ENCODE measurements around the gene AAR2. TPM values are rescaled to one million over a fixed set of nuclear protein-coding genes. Genes with fewer than 3 reads are reported as not detected.

The AAR2 gene
- total and polyA plus RNA-seq, 9 donors = 20.5 to 28.9 (median 27.1) TPM

DNA sequence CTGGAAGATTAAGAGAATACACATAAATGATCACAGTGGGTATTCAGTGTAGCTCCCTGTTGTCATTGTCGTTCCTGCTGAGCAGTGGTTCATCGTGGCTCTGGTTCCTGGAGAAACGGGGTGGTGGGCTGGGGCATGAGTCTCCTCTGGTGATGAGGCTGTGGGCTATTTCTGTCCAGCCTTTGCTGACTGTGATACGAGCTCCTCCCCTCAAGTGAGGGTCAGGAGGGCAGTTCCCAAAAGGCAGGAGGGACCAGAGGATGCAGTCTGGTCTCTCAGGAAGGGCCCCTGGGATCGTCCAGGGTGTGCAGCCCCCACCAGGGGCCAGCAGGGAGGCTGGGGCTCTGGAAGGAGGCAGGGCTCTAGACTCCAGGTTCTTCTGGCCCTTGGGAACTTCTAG, 38.7 kb downstream of the AAR2 start:
- no peaks in the 10 kb centered on the region for H3K36me3 ChIP-seq (ENCODE audit: control insufficient read depth, insufficient read depth, low read length)
- H3K4me1 ChIP-seq (ENCODE audit: control insufficient read depth, insufficient read depth, low read length) = peaks cover 2% of the 10 kb centered on the region
- peaks cover 13% of the 10 kb centered on the region for H3K27me3 ChIP-seq (ENCODE audit: control insufficient read depth, insufficient read depth, low read length)
- H3K9me3 ChIP-seq (replicated peaks; ENCODE audit: control insufficient read depth, low read depth, low read length) = no peaks in the 10 kb centered on the region
- H3K27ac ChIP-seq (ENCODE audit: low read length) = no peak overlapping the region
- DNase-seq = no peak
- 43% methylated on average over 5 of the region's 5 CpGs for WGBS (ENCODE audit: insufficient coverage)
- no peak overlapping the region for H3K4me3 ChIP-seq (ENCODE audit: low read length)

DNA sequence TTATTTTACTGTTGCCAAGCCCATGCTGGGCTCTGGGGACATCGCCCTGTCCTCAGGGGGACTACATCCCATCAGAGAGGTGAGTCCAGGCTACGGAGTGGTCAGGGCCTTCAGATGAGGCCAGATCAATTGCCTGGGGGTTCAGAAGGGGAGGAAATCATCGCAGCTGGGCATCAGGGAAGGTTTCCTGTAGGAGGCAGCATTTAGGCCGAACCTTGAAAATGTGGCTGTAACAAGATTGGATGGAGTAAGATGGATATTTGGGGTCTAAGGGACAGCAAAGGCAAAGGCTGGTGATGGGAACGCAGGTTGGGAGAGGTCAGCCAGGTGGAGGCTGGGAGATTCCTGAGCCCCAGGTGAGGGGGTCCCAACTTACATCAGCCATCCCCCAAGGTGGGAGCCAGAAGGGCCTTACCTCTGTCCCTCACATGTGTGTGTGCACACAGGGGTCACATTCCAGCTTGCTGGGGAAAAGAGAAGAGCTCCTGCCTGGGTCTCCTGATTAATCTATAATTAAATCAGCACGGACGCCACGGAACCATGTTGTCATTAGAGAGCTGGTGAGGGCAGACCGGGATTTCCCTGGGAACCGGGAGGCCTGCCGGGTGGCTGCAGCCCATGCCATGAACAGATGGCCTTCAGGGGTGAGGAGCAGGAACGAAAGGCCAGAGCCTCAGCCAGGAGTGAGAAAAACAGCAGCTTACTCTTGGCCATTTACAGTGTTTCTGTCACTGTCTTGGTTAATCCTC, 39.3 kb downstream of the AAR2 start:
- H3K4me3 ChIP-seq (ENCODE audit: low read length) = no peak overlapping the region
- DNase-seq = no peak
- no peak overlapping the region for H3K27ac ChIP-seq (ENCODE audit: low read length)
- WGBS (ENCODE audit: insufficient coverage) = 71% methylated on average over 12 of the region's 12 CpGs
- peaks cover 13% of the 10 kb centered on the region for H3K27me3 ChIP-seq (ENCODE audit: control insufficient read depth, insufficient read depth, low read length)
- no peaks in the 10 kb centered on the region for H3K9me3 ChIP-seq (replicated peaks; ENCODE audit: control insufficient read depth, low read depth, low read length)
- no peaks in the 10 kb centered on the region for H3K36me3 ChIP-seq (ENCODE audit: control insufficient read depth, insufficient read depth, low read length)
- peaks cover 2% of the 10 kb centered on the region for H3K4me1 ChIP-seq (ENCODE audit: control insufficient read depth, insufficient read depth, low read length)

DNA sequence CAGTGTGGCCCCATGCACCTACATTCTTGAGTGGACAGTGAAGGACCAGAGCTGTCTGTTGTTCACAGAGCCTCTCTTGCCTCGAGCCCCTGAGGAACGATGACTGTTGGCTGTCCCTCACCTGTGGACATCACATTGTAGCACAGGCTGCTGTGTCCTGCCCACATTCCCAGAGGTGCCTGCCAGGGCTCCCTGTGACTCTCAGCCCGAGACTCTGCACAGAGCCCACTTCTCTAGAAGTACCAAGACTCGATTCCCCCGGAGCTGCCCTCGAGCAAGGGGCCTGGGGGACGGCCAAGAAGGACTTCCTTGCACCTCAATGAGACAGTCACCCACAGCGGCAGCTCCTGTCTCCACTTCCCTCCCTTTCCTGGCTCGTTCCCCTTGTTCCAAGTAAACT, 41.3 kb downstream of the AAR2 start:
- no peaks in the 10 kb centered on the region for H3K9me3 ChIP-seq (replicated peaks; ENCODE audit: control insufficient read depth, low read depth, low read length)
- H3K36me3 ChIP-seq (ENCODE audit: control insufficient read depth, insufficient read depth, low read length) = no peaks in the 10 kb centered on the region
- H3K4me3 ChIP-seq (ENCODE audit: low read length) = no peak overlapping the region
- DNase-seq = no peak
- WGBS (ENCODE audit: insufficient coverage) = 75% methylated on average over 4 of the region's 9 CpGs
- no peak overlapping the region for H3K27ac ChIP-seq (ENCODE audit: low read length)
- H3K4me1 ChIP-seq (ENCODE audit: control insufficient read depth, insufficient read depth, low read length) = peaks cover 2% of the 10 kb centered on the region
- peaks cover 15% of the 10 kb centered on the region for H3K27me3 ChIP-seq (ENCODE audit: control insufficient read depth, insufficient read depth, low read length)

DNA sequence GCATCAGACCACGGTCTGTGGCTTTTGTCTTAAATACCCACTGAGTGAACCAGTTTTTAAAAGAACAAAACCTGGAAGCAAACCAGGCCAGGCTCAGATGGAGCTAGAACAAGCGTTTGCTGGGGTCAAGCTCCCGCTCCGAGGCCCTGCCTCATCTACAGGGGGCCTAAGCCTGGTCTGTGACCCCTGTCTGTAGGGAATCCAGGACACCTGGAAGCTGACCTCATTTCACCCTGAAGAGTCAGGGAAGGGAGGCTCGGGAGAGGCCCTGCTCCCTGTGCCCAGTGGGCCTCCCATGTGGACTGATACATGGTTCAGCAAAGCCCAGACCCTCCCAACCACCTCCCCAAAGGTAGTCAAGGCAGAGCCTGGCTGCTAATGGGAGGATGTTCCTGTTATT, 43.1 kb downstream of the AAR2 start:
- Histone ChIP-seq H3K4me3 (ENCODE audit: low read length) (no peak overlapping the region), H3K36me3 (ENCODE audit: control insufficient read depth, insufficient read depth, low read length) (no peaks in the 10 kb centered on the region), H3K27ac (ENCODE audit: low read length) (no peak overlapping the region), H3K27me3 (ENCODE audit: control insufficient read depth, insufficient read depth, low read length) (peaks cover 10% of the 10 kb centered on the region), H3K4me1 (ENCODE audit: control insufficient read depth, insufficient read depth, low read length) (no peaks in the 10 kb centered on the region), H3K9me3 (replicated peaks; ENCODE audit: control insufficient read depth, low read depth, low read length) (no peaks in the 10 kb centered on the region)
- 58% methylated on average over 4 of the region's 5 CpGs for WGBS (ENCODE audit: insufficient coverage)
- no peak for DNase-seq

DNA sequence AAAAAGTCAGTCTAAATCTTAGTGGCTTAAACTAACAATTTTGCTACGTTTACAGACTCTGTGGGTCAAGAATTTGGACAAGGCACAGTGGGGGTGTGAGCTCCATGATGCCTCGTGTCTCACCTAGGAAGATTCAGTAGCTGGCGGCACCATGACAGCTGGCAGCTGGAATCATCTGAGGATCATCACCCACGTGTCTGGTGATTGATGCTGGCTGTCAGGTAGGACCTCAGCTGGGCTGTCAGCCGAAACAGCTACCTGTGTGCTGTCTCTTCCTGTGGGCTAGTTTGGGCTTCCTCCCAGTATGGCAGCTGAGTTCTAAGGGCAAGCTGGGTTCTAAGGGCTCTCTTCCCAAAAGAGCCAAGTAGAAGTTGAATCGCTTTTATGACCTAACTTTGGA, 43.5 kb downstream of the AAR2 start:
- H3K27me3 ChIP-seq (ENCODE audit: control insufficient read depth, insufficient read depth, low read length) = peaks cover 9% of the 10 kb centered on the region

DNA sequence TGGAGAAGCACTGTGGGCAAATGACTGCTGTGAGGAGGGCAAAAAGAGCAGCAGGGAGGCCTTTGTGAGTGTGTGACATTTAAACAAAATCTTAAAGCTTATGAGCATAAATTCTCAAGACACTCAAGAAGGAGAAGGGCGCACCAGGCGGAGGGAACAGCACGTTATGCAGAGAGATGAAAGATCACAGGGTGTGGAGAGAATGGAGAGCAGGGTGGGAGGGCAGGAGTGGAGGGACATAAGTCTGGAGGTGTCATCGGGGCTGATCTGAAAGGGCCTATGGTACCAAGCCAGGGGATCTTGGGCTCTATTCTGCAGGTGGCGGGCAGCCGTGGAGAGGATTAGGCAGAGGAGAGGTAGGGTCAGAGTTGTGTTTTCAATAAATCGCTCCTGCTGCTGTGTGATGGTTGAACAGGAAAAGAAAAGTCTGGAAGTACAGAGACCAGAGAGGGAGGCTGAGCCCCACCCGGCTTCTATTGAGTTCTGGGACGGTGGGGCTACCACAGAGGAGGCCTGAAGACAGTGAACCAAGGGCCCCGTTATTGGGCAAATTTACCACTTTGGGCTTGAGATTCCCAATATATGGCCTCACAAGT, 45.6 kb downstream of the AAR2 start:
- no peaks in the 10 kb centered on the region for H3K9me3 ChIP-seq (replicated peaks; ENCODE audit: control insufficient read depth, low read depth, low read length)
- peaks cover 17% of the 10 kb centered on the region for H3K27me3 ChIP-seq (ENCODE audit: control insufficient read depth, insufficient read depth, low read length)
- H3K27ac ChIP-seq (ENCODE audit: low read length) = no peak overlapping the region
- no peaks in the 10 kb centered on the region for H3K36me3 ChIP-seq (ENCODE audit: control insufficient read depth, insufficient read depth, low read length)
- DNase-seq = no peak
- no peak overlapping the region for H3K4me3 ChIP-seq (ENCODE audit: low read length)
- H3K4me1 ChIP-seq (ENCODE audit: control insufficient read depth, insufficient read depth, low read length) = no peaks in the 10 kb centered on the region
- 60% methylated on average over 6 of the region's 10 CpGs for WGBS (ENCODE audit: insufficient coverage)

More for the DNA sequence above, 43.5 kb downstream of the AAR2 start:
- no peaks in the 10 kb centered on the region for H3K4me1 ChIP-seq (ENCODE audit: control insufficient read depth, insufficient read depth, low read length)
- WGBS (ENCODE audit: insufficient coverage) = 61% methylated on average over 5 of the region's 6 CpGs
- H3K27ac ChIP-seq (ENCODE audit: low read length) = no peak overlapping the region
- DNase-seq = no peak
- H3K36me3 ChIP-seq (ENCODE audit: control insufficient read depth, insufficient read depth, low read length) = no peaks in the 10 kb centered on the region
- no peaks in the 10 kb centered on the region for H3K9me3 ChIP-seq (replicated peaks; ENCODE audit: control insufficient read depth, low read depth, low read length)
- H3K4me3 ChIP-seq (ENCODE audit: low read length) = no peak overlapping the region

DNA sequence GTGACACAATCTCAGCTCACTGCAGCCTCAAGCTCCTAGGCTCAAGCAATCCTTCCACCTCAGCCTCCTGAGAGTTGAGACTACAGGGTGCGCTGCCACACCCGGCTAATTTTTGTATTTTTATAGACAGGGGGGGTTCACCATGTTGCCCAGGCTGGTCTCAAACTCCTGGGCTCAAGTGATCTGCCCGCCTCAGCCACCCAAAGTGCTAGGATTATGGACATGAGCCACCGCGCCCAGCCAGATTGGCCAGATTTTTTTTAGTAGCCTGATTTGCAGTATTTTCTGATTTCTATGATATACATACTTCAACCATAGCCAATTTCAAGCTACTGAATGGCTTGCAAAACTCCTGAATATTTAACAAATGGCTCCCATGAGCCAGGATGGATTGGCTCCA, 48.5 kb downstream of the AAR2 start:
- 80% methylated on average over 1 of the region's 5 CpGs for WGBS (ENCODE audit: insufficient coverage)
- Histone ChIP-seq H3K4me1 (ENCODE audit: control insufficient read depth, insufficient read depth, low read length) (no peaks in the 10 kb centered on the region), H3K36me3 (ENCODE audit: control insufficient read depth, insufficient read depth, low read length) (no peaks in the 10 kb centered on the region), H3K27me3 (ENCODE audit: control insufficient read depth, insufficient read depth, low read length) (peaks cover 12% of the 10 kb centered on the region), H3K4me3 (ENCODE audit: low read length) (no peak overlapping the region), H3K9me3 (replicated peaks; ENCODE audit: control insufficient read depth, low read depth, low read length) (no peaks in the 10 kb centered on the region), H3K27ac (ENCODE audit: low read length) (no peak overlapping the region)
- DNase-seq = no peak

DNA sequence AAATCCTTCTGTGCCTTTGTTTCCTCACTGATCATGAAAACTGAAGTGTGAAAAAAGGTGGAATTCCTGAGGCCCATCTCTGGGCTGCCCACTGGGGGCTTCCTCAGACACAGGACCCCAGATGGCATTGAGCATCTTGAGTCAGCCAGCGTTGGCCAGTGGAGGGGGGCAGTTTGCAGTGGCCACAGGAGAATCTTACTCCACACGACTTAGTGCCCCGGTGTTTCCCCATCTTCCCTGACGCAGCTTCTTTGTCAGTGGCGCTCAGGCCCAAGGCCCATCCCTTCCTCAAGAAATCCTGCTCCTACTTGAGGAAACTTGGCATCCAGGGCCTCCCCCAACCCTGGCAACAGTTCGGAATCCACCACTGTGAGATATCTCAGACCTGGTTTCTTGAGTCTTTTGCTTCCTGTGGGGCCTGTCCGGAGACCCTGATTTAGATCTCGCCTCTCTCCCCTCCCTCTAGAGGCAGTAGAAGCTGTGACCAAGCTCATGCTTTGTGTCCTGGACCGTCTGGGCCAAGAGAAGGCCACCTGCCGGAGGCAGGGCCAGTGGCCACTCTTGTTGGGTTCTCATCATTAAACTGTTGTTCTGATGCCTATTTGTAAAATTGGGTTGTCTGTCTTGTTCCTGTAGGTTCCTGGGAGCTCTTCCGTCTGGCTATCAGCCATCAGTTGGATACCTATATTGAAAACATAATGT, 49.6 kb downstream of the AAR2 start:
- H3K4me1 ChIP-seq (ENCODE audit: control insufficient read depth, insufficient read depth, low read length) = no peaks in the 10 kb centered on the region
- DNase-seq = no peak
- H3K36me3 ChIP-seq (ENCODE audit: control insufficient read depth, insufficient read depth, low read length) = no peaks in the 10 kb centered on the region
- 77% methylated on average over 8 of the region's 11 CpGs for WGBS (ENCODE audit: insufficient coverage)
- peaks cover 11% of the 10 kb centered on the region for H3K27me3 ChIP-seq (ENCODE audit: control insufficient read depth, insufficient read depth, low read length)
- H3K9me3 ChIP-seq (replicated peaks; ENCODE audit: control insufficient read depth, low read depth, low read length) = no peaks in the 10 kb centered on the region
- no peak overlapping the region for H3K27ac ChIP-seq (ENCODE audit: low read length)
- H3K4me3 ChIP-seq (ENCODE audit: low read length) = no peak overlapping the region

DNA sequence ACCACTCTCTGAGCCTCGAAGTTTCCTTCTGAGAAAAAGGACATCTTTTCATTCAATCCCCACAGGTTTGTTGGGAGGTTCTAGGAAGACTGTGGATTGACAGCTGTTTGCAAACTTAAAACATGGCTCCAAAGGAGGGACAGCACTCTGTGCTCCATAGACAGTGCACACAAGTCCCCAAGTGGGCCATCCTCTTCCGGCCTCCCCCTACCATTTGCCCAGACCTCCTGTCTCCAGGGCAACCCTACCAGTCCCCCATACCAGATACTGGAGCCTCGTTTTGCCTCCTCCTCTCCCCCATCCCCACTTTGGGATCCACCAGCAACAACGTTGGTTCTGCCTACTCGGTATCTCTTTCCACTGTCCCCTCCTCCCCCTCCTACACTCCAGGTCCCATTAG, 61.4 kb downstream of the AAR2 start:
- Histone ChIP-seq H3K4me3 (ENCODE audit: low read length) (no peak overlapping the region), H3K27me3 (ENCODE audit: control insufficient read depth, insufficient read depth, low read length) (peaks cover 15% of the 10 kb centered on the region), H3K4me1 (ENCODE audit: control insufficient read depth, insufficient read depth, low read length) (no peaks in the 10 kb centered on the region), H3K9me3 (replicated peaks; ENCODE audit: control insufficient read depth, low read depth, low read length) (no peaks in the 10 kb centered on the region), H3K27ac (ENCODE audit: low read length) (no peak overlapping the region), H3K36me3 (ENCODE audit: control insufficient read depth, insufficient read depth, low read length) (no peaks in the 10 kb centered on the region)
- WGBS (ENCODE audit: insufficient coverage) = 47% methylated on average over 4 of the region's 5 CpGs
- DNase-seq = no peak

DNA sequence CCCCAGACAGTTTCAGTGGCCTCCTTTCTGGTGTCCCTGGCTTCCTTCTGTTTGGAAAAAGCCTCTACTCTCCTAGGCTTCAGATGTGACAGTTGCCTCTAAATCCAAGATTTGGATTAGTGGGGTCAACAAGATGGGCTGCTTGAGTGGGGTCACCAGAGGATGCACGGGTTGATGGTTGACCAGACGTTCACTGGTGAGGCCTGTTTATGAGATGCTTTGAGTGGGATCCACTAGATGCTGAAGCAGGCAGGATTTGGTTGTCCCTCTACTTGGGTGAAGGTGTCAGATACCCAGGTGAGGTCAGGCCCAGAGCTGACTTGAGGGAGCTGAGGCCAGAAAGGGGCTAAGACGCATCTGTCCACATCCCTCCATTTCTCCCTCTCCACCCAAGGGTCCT, 61.8 kb downstream of the AAR2 start:
- Histone ChIP-seq H3K27ac (ENCODE audit: low read length) (no peak overlapping the region), H3K36me3 (ENCODE audit: control insufficient read depth, insufficient read depth, low read length) (no peaks in the 10 kb centered on the region), H3K4me1 (ENCODE audit: control insufficient read depth, insufficient read depth, low read length) (no peaks in the 10 kb centered on the region), H3K9me3 (replicated peaks; ENCODE audit: control insufficient read depth, low read depth, low read length) (no peaks in the 10 kb centered on the region), H3K27me3 (ENCODE audit: control insufficient read depth, insufficient read depth, low read length) (peaks cover 18% of the 10 kb centered on the region), H3K4me3 (ENCODE audit: low read length) (no peak overlapping the region)
- DNase-seq = no peak
- WGBS (ENCODE audit: insufficient coverage) = 86% methylated on average over 2 of the region's 3 CpGs

All from muscle of leg (tissue), 11 donors.